ENCODE results near the gene FBXO42. TPM values are rescaled to one million over a fixed set of nuclear protein-coding genes. Genes with fewer than 3 reads are reported as not detected.

Gene FBXO42
- total and polyA plus RNA-seq, 2 of the 4 experiments (the other 2 are of a cell fraction), result 12.0 to 18.8 TPM

DNA sequence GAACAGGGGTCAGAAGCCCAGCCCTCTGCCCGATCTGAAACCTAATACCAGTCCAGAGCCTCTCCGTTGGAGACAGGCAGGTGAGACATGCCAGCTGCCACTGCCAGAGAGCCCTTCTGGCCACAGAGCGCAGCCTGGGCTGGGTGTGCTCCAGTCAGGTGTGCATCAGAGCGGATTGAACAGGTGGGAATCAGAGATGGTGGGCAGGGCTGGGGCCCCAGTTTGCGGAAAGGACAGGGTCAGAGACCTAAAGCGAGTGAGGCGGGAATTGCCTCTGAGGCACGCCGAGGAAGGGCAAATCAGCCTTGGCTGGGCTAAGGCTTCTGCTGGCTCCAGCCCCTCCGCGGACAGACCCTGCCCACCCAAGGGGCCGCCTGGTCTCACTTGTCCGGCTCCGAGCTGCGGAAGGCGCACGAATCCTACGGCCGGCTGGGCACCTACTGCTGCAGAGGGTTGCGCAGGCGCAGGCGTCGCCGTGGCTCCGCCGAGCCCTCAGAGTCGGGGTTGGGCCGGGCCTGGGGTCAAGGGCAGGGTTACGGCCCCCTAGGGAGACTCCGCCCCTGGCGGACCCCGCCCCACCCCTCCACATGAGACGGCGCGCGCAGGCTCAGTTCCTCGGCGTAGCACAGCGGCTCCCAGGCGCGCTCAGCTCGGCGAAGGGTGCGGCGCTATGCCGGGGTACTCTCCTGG lies 125.6 kb downstream of the FBXO42 start:
- no peak overlapping the region for H3K4ac ChIP-seq (ENCODE audit: low read depth, low read length)
- intact Hi-C loops (cut with micrococcal nuclease) (no loop called here), dilution Hi-C loops (cut with HindIII; ENCODE audit: low sequenced_read_pairs, unreplicated experiment) (no loop called here), in situ Hi-C loops (cut with MboI; ENCODE audit: low sequenced_read_pairs) (no loop called here)
- 17% methylated on average over 26 of the region's 46 CpGs; no CpG with 5 or more reads in 1 of the 2 experiments for WGBS, 2 experiments (ENCODE audit: extremely low coverage in 2 of 2, insufficient read length in 1 of 2)
- no peaks in the 10 kb centered on the region for H3K9me1 ChIP-seq (ENCODE audit: insufficient read depth, low read length)
- H3K56ac ChIP-seq (ENCODE audit: extremely low read depth, insufficient read depth, low read length), result no peak overlapping the region
- H2BK5ac ChIP-seq (ENCODE audit: low read depth, low read length, poor library complexity, severe bottlenecking), result no peak overlapping the region
- no TSS peak for BruUV-seq (replicated peaks)
- no peak overlapping the region for H3K27ac ChIP-seq (ENCODE audit: insufficient read depth, low read length)
- DNase-seq (no peak), ATAC-seq (ENCODE audit: low read depth) (peak; percentile 76)
- H4K5ac ChIP-seq (ENCODE audit: low read depth, low read length), result no peak overlapping the region
- ChIA-PET POLR2A (ENCODE audit: unreplicated experiment) (no interaction called here), CTCF (no interaction called here)
- no peak overlapping the region for H4K8ac ChIP-seq (ENCODE audit: low read depth in 2 of 2, low read length in 2 of 2)
- no peak overlapping the region for H3K14ac ChIP-seq (replicated peaks; ENCODE audit: low read depth, low read length)
- H3K23ac ChIP-seq (ENCODE audit: low read depth, low read length), result no peak overlapping the region
- H3K9me3 ChIP-seq (ENCODE audit: control insufficient read depth, insufficient read depth, low read length), result peaks cover 14% of the 10 kb centered on the region
- H2AK5ac ChIP-seq (ENCODE audit: low read depth, low read length), result no peak overlapping the region
- H2AK9ac ChIP-seq (replicated peaks; ENCODE audit: low read depth, low read length, poor library complexity), result no peak overlapping the region
- no peaks in the 10 kb centered on the region for H4K20me1 ChIP-seq (ENCODE audit: insufficient read depth, low read length)
- no peak overlapping the region for H3K9ac ChIP-seq (ENCODE audit: low read depth, low read length)
- H2BK15ac ChIP-seq (ENCODE audit: low read depth, low read length), result no peak overlapping the region
- H2BK120ac ChIP-seq (ENCODE audit: low read depth, low read length), result no peak overlapping the region
- TF ChIP-seq MAFK (IDR thresholded peaks at IDR 0.05; ENCODE audit: low read depth, low read length), result no peak
- TF ChIP-seq, protein P1, sequence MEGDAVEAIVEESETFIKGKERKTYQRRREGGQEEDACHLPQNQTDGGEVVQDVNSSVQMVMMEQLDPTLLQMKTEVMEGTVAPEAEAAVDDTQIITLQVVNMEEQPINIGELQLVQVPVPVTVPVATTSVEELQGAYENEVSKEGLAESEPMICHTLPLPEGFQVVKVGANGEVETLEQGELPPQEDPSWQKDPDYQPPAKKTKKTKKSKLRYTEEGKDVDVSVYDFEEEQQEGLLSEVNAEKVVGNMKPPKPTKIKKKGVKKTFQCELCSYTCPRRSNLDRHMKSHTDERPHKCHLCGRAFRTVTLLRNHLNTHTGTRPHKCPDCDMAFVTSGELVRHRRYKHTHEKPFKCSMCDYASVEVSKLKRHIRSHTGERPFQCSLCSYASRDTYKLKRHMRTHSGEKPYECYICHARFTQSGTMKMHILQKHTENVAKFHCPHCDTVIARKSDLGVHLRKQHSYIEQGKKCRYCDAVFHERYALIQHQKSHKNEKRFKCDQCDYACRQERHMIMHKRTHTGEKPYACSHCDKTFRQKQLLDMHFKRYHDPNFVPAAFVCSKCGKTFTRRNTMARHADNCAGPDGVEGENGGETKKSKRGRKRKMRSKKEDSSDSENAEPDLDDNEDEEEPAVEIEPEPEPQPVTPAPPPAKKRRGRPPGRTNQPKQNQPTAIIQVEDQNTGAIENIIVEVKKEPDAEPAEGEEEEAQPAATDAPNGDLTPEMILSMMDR (conservative IDR thresholded peaks at IDR 0.05; ENCODE audit: low read depth, low read length), result no peak
- no peak for TF ChIP-seq MAZ (IDR thresholded peaks at IDR 0.05; ENCODE audit: borderline replicate concordance, low read depth, low read length)
- no peak for TF ChIP-seq POLR2A (IDR thresholded peaks at IDR 0.05; ENCODE audit: low read depth, low read length)
- TF ChIP-seq, protein P2, sequence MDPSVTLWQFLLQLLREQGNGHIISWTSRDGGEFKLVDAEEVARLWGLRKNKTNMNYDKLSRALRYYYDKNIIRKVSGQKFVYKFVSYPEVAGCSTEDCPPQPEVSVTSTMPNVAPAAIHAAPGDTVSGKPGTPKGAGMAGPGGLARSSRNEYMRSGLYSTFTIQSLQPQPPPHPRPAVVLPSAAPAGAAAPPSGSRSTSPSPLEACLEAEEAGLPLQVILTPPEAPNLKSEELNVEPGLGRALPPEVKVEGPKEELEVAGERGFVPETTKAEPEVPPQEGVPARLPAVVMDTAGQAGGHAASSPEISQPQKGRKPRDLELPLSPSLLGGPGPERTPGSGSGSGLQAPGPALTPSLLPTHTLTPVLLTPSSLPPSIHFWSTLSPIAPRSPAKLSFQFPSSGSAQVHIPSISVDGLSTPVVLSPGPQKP (IDR thresholded peaks at IDR 0.05; ENCODE audit: borderline replicate concordance, low read depth, low read length), result no peak
- no peak for TF ChIP-seq CHD1 (IDR thresholded peaks at IDR 0.05; ENCODE audit: low read depth, low read length)
- no peak for TF ChIP-seq SMC3 (IDR thresholded peaks at IDR 0.05; ENCODE audit: low read depth, low read length)
- TF ChIP-seq RAD21 (IDR thresholded peaks at IDR 0.05; ENCODE audit: low read length), result no peak
- TF ChIP-seq MXI1 (IDR thresholded peaks at IDR 0.05; ENCODE audit: borderline replicate concordance, low read depth, low read length), result no peak
- TF ChIP-seq, protein P3, sequence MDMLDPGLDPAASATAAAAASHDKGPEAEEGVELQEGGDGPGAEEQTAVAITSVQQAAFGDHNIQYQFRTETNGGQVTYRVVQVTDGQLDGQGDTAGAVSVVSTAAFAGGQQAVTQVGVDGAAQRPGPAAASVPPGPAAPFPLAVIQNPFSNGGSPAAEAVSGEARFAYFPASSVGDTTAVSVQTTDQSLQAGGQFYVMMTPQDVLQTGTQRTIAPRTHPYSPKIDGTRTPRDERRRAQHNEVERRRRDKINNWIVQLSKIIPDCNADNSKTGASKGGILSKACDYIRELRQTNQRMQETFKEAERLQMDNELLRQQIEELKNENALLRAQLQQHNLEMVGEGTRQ (IDR thresholded peaks at IDR 0.05; ENCODE audit: low read depth, low read length), result no peak
- no peak for TF ChIP-seq FOS (IDR thresholded peaks at IDR 0.05; ENCODE audit: low read depth, low read length)
- TF ChIP-seq CEBPB (IDR thresholded peaks at IDR 0.05; ENCODE audit: low read depth, low read length), result no peak
- no peaks in the 10 kb centered on the region for H3K79me1 ChIP-seq (ENCODE audit: low read depth in 1 of 2, low read length in 2 of 2)
- H3K36me3 ChIP-seq (ENCODE audit: control insufficient read depth, insufficient read depth, low read length), result no peaks in the 10 kb centered on the region
- peaks cover 37% of the 10 kb centered on the region for H3K27me3 ChIP-seq (ENCODE audit: control insufficient read depth, insufficient read depth, low read length)
- no peaks in the 10 kb centered on the region; the same call in 1 of the 2 replicates for H3K4me1 ChIP-seq (ENCODE audit: control insufficient read depth, insufficient read depth, low read length)
- H2AFZ ChIP-seq (replicated peaks; ENCODE audit: low read length, poor library complexity), result peak overlapping the region; percentile 67
- no peak overlapping the region for H3K18ac ChIP-seq (ENCODE audit: low read depth, low read length)
- H4K91ac ChIP-seq (ENCODE audit: insufficient read depth, low read depth, low read length), result no peak overlapping the region
- H3K4me3 ChIP-seq (ENCODE audit: insufficient read depth, low read depth, low read length), result no peak overlapping the region
- no peak overlapping the region for H2BK20ac ChIP-seq (ENCODE audit: low read depth, low read length)
- H3K4me2 ChIP-seq (ENCODE audit: low read depth, low read length), result peak overlapping the region; percentile 63; the same call in 1 of the 2 replicates

Data from IMR-90 (cell line).